ENCODE data around the gene GPS1.

DNA sequence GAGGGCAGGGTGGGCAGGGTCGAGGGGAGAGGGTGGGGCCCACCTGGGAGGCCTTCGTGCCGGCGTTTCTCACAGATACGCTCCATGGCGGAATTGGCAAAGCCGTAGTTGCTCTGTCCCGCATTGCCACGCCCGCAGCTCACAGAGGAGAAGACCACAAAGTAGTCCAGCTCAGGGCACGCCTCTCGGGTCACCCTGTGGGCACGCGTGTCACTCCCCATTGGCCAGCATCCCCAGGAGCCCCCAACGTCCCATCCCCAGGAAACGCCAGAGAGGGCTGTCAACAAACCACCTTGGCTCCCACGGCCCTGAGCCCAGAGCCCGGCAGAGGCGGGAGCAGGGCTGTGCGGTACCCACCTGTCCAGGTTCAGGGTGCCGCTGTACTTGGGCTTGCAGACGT lies 30.3 kb downstream of the GPS1 start:
- TF ChIP-seq, protein P1, sequence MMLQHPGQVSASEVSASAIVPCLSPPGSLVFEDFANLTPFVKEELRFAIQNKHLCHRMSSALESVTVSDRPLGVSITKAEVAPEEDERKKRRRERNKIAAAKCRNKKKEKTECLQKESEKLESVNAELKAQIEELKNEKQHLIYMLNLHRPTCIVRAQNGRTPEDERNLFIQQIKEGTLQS (IDR thresholded peaks at IDR 0.05) = no peak
- TF ChIP-seq, protein P2, sequence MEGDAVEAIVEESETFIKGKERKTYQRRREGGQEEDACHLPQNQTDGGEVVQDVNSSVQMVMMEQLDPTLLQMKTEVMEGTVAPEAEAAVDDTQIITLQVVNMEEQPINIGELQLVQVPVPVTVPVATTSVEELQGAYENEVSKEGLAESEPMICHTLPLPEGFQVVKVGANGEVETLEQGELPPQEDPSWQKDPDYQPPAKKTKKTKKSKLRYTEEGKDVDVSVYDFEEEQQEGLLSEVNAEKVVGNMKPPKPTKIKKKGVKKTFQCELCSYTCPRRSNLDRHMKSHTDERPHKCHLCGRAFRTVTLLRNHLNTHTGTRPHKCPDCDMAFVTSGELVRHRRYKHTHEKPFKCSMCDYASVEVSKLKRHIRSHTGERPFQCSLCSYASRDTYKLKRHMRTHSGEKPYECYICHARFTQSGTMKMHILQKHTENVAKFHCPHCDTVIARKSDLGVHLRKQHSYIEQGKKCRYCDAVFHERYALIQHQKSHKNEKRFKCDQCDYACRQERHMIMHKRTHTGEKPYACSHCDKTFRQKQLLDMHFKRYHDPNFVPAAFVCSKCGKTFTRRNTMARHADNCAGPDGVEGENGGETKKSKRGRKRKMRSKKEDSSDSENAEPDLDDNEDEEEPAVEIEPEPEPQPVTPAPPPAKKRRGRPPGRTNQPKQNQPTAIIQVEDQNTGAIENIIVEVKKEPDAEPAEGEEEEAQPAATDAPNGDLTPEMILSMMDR (IDR thresholded peaks at IDR 0.05; ENCODE audit: low read depth, low read length, missing input control) = no peak

Data from liver (tissue), 3 donors.